AG08395 (cell line): Measurements from ENCODE around the gene TARBP2.

Experiments
- DNase-seq: peaks from one replicate; pipeline ENCODE4 v3.0.0; 2012; ENCODE audit warnings: mixed read lengths, low spot score

TARBP2 gene

GRCh38 chr12:53500776-53501614, at the start of gene TARBP2:
TSS of gene TARBP2 (plus strand) at chr12:53501283. CDS start at chr12:53501409, 126 bp downstream.
- peak; percentile 98 for DNase-seq

- DNase-seq, result peak; percentile 98
Measured at GRCh38 chr12:53451661-53452158, 49.4 kb upstream of the TARBP2 start, which contains the start of gene PCBP2. TSS of gene PCBP2 (plus strand) at chr12:53452102. CDS start at chr12:53454801, 2,699 bp downstream.

- DNase-seq, result peak; percentile 88
Measured at GRCh38 chr12:53452159-53453077, 48.7 kb upstream of the TARBP2 start.

GRCh38 chr12:53453953-53454640, 47.0 kb upstream of the TARBP2 start:
- DNase-seq, result no peak

- no peak for DNase-seq
Measured at GRCh38 chr12:53454707-53455106, 46.4 kb upstream of the TARBP2 start.

- no peak for DNase-seq
Measured at GRCh38 chr12:53456654-53457366, 44.3 kb upstream of the TARBP2 start.

- no peak for DNase-seq
Measured at GRCh38 chr12:53459097-53459496, 42.0 kb upstream of the TARBP2 start.

- no peak for DNase-seq
Measured at GRCh38 chr12:53461059-53461458, 40.0 kb upstream of the TARBP2 start.

GRCh38 chr12:53461591-53461990, 39.5 kb upstream of the TARBP2 start:
- no peak for DNase-seq

GRCh38 chr12:53462935-53463334, 38.1 kb upstream of the TARBP2 start:
- no peak for DNase-seq

GRCh38 chr12:53463802-53464560, 37.1 kb upstream of the TARBP2 start:
- no peak for DNase-seq

- no peak for DNase-seq
Measured at GRCh38 chr12:53464685-53465418, 36.2 kb upstream of the TARBP2 start.

- no peak for DNase-seq
Measured at GRCh38 chr12:53465679-53466078, 35.4 kb upstream of the TARBP2 start.

- DNase-seq, result no peak
Measured at GRCh38 chr12:53466640-53467039, 34.4 kb upstream of the TARBP2 start.

GRCh38 chr12:53467082-53467481, 34.0 kb upstream of the TARBP2 start:
- DNase-seq, result no peak

GRCh38 chr12:53467880-53468279, 33.2 kb upstream of the TARBP2 start:
- DNase-seq, result no peak

- DNase-seq, result no peak
Measured at GRCh38 chr12:53468282-53468681, 32.8 kb upstream of the TARBP2 start.

- DNase-seq, result no peak
Measured at GRCh38 chr12:53472056-53472582, 29.0 kb upstream of the TARBP2 start.

GRCh38 chr12:53474077-53474476, 27.0 kb upstream of the TARBP2 start:
- no peak for DNase-seq

- no peak for DNase-seq
Measured at GRCh38 chr12:53474819-53475218, 26.3 kb upstream of the TARBP2 start.
